Thoracic aorta (tissue), 2 donors: ENCODE measurements around the gene KCNK5. TPM values are rescaled to one million over a fixed set of nuclear protein-coding genes. Genes with fewer than 3 reads are reported as not detected.

Source experiments
- ATAC-seq: fragments of 150-250 bp; one replicate; pipeline ENCODE4 v1.8.0; 2017; ENCODE audit warnings: low read depth; ENCODE audit not compliant: insufficient number of reproducible peaks, low FRiP score
- DNase-seq: peaks from one replicate; pipeline ENCODE4 v3.0.0-alpha.2; 2020; ENCODE audit warnings: low spot score
- H3K27ac ChIP-seq, 2 donors: fragments of 200-600 bp; sonication (generic); 1 replicate in 1 of 2; 2 replicates in 1 of 2; pipeline ENCODE4 v1.5.1; 2016; ENCODE audit warnings: mild to moderate bottlenecking in 2 of 2, moderate library complexity in 2 of 2
- H3K27me3 ChIP-seq: fragments of 200-600 bp; sonication (generic); replicated peaks from 2 replicates; pipeline ENCODE4 v1.6.0; 2016; ENCODE audit warnings: mild to moderate bottlenecking; ENCODE audit not compliant: insufficient read depth
- H3K36me3 ChIP-seq: fragments of 200-600 bp; sonication (generic); one replicate; pipeline ENCODE4 v1.5.1; 2016
- H3K4me1 ChIP-seq, 2 donors: fragments of 200-600 bp; sonication (generic); 1 replicate in 1 of 2; 2 replicates in 1 of 2; pipeline versions ENCODE4 v1.5.1 to v1.6.0; 2016; ENCODE audit warnings: low read depth in 2 of 2, mild to moderate bottlenecking in 1 of 2; ENCODE audit not compliant: control insufficient read depth in 1 of 2
- H3K4me3 ChIP-seq: fragments of 200-600 bp; sonication (generic); 2 replicates; pipeline ENCODE4 v1.5.1; 2016; ENCODE audit warnings: mild to moderate bottlenecking
- H3K9me3 ChIP-seq: fragments of 200-600 bp; sonication (generic); 2 replicates; pipeline ENCODE4 v1.5.1; 2016
- CTCF ChIP-seq: fragments of 200-600 bp; sonication (generic); IDR thresholded peaks from one replicate; pipeline ENCODE4 v1.5.1; 2019; ENCODE audit warnings: antibody characterized with exemption
- total RNA-seq, 2 donors: library from RNA; depleted of rRNA; stranded (reverse); fragments of >200 nt; gene quantifications; one replicate each; pipeline versions ENCODE4 v1.1.0 to v1.2.3, GENCODE V29; 2016

The KCNK5 gene
- total RNA-seq, 2 donors from 2014 or later: 0.41 to 8.6 TPM

- no peak overlapping the region for H3K4me3 ChIP-seq
These were observed 56.9 kb downstream of the KCNK5 start for GRCh38 chr6:39172377-39172757.

GRCh38 chr6:39171489-39172376 lies 57.5 kb downstream of the KCNK5 start:
- Histone ChIP-seq H3K4me3 (no peak overlapping the region), H3K27me3 (no peaks in the 10 kb centered on the region), H3K9me3 (no peaks in the 10 kb centered on the region), H3K36me3 (no peaks in the 10 kb centered on the region), H3K4me1 (no peaks in the 10 kb centered on the region), H3K27ac (no peak overlapping the region)
- TF ChIP-seq CTCF: no peak
- no peak for ATAC-seq
- no peak for DNase-seq

More at GRCh38 chr6:39172377-39172757, 56.9 kb downstream of the KCNK5 start:
- Histone ChIP-seq H3K27ac (no peak overlapping the region), H3K4me1 (no peaks in the 10 kb centered on the region), H3K9me3 (peaks cover 2% of the 10 kb centered on the region), H3K36me3 (no peaks in the 10 kb centered on the region), H3K27me3 (no peaks in the 10 kb centered on the region)
- no peak for ATAC-seq
- TF ChIP-seq CTCF: no peak
- DNase-seq: no peak

GRCh38 chr6:39170860-39171259 lies 58.4 kb downstream of the KCNK5 start:
- Histone ChIP-seq H3K4me3 (no peak overlapping the region), H3K4me1 (no peaks in the 10 kb centered on the region), H3K27ac (no peak overlapping the region), H3K36me3 (no peaks in the 10 kb centered on the region), H3K27me3 (no peaks in the 10 kb centered on the region), H3K9me3 (no peaks in the 10 kb centered on the region)
- no peak for DNase-seq
- no peak for TF ChIP-seq CTCF
- ATAC-seq: no peak

- H3K36me3 ChIP-seq: no peaks in the 10 kb centered on the region
- H3K4me3 ChIP-seq: no peak overlapping the region
- DNase-seq: no peak
- no peak for ATAC-seq
- TF ChIP-seq CTCF: no peak
- H3K27me3 ChIP-seq: no peaks in the 10 kb centered on the region
- H3K4me1 ChIP-seq: no peaks in the 10 kb centered on the region
- H3K9me3 ChIP-seq: no peaks in the 10 kb centered on the region
- H3K27ac ChIP-seq: no peak overlapping the region
These were observed 58.9 kb downstream of the KCNK5 start for GRCh38 chr6:39170389-39170788.

GRCh38 chr6:39169448-39170344 lies 59.6 kb downstream of the KCNK5 start:
- no peak for DNase-seq
- H3K9me3 ChIP-seq: no peaks in the 10 kb centered on the region
- no peak for TF ChIP-seq CTCF
- H3K27ac ChIP-seq: no peak overlapping the region
- no peaks in the 10 kb centered on the region for H3K4me1 ChIP-seq
- ATAC-seq: no peak
- H3K27me3 ChIP-seq: no peaks in the 10 kb centered on the region
- H3K36me3 ChIP-seq: no peaks in the 10 kb centered on the region
- H3K4me3 ChIP-seq: no peak overlapping the region
